DOHH2 (cell line): ENCODE measurements around the gene BRCA2.

Source experiments
- CTCF ChIP-seq: fragments of 200-600 bp; sonication (generic); IDR thresholded peaks from one replicate; pipeline ENCODE4 v1.5.1; 2014; ENCODE audit warnings: antibody characterized with exemption, mild to moderate bottlenecking, low read depth, low read length; ENCODE audit not compliant: poor library complexity, severe bottlenecking
- EZH2phosphoT487 ChIP-seq: fragments of 200-600 bp; sonication (generic); IDR thresholded peaks from 2 replicates; pipeline ENCODE4 v1.6.1; 2017; ENCODE audit warnings: borderline replicate concordance, mild to moderate bottlenecking, antibody characterized with exemption, low read length, moderate library complexity, mixed read lengths

GRCh38 chr13:32417995-32418394 is 102.7 kb downstream of the BRCA2 start:
- TF ChIP-seq CTCF = no peak
- no peak for TF ChIP-seq EZH2phosphoT487
